ENCODE results near the gene SLC41A2.

- no peak for TF ChIP-seq CTCF (CRISPR knock-in tag; IDR thresholded peaks at IDR 0.05)
- no peak for TF ChIP-seq USF2 (IDR thresholded peaks at IDR 0.05; ENCODE audit: low read depth, low read length)
- no peak for TF ChIP-seq USF2 (CRISPR knock-in tag; IDR thresholded peaks at IDR 0.05; ENCODE audit: borderline replicate concordance)
- TF ChIP-seq TCF7L2 (IDR thresholded peaks at IDR 0.05; ENCODE audit: low read depth, low read length), result no peak
- no peak for TF ChIP-seq BRD4 (CRISPR knock-in tag; IDR thresholded peaks at IDR 0.05)
- no peak for TF ChIP-seq AKNA (CRISPR knock-in tag; IDR thresholded peaks at IDR 0.05; ENCODE audit: borderline replicate concordance)
These were observed 11.3 kb upstream of the SLC41A2 start for GRCh38 chr12:104969343-104969742.

Measured in HepG2 (cell line).